ENCODE results near the gene ACAD10. TPM values are rescaled to one million over a fixed set of nuclear protein-coding genes. Genes with fewer than 3 reads are reported as not detected.

ACAD10 gene
- total and polyA plus RNA-seq, 4 donors = 16.4 to 33.4 (median 20.9) TPM

GRCh38 chr12:111685322-111685810 is 487 bp upstream of the ACAD10 start:
- 0% methylated on average over 33 of the region's 36 CpGs for WGBS (ENCODE audit: insufficient coverage)
- no peaks in the 10 kb centered on the region for H3K9me3 ChIP-seq (ENCODE audit: control insufficient read depth, insufficient read depth, low read length)
- H3K27me3 ChIP-seq (ENCODE audit: control insufficient read depth, insufficient read depth, low read length) = no peaks in the 10 kb centered on the region
- H3K27ac ChIP-seq (ENCODE audit: low read depth, low read length) = peak overlapping the region; percentile 63
- DNase-seq (ENCODE audit: low read depth in 4 of 6, low spot score in 6 of 6) = peak in 1 of 6 donors; percentile 2
- H3K36me3 ChIP-seq (ENCODE audit: control insufficient read depth, insufficient read depth, low read length) = peaks cover 26% of the 10 kb centered on the region
- peak overlapping the region; percentile 91 for H3K4me3 ChIP-seq (ENCODE audit: low read depth, low read length)
- peaks cover 13% of the 10 kb centered on the region for H3K4me1 ChIP-seq (ENCODE audit: control insufficient read depth, insufficient read depth, low read length)

DNA sequence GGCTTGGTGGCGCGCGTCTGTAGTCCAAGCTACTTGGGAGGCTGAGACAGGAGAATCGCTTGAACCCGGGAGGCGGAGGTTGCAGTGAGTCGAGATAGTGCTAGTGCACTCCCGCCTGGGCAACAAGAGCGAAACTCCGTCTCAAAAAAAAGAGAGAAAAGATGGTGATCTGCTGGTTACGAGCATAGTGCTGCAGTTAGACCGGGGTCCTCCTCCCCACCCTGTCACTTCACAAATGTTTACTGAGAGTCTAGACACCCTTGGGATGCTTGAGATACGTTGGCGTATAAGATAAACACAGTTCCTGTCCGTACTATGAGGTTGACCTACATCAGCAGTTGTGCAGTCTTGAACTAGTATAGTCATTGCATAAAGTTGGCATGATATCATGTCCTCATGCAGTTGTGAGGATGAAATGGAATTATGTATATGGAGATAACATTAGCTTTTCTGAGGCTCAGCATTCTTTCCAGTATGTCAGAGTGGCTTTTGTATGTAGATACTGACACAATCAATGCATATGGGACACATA is 787 bp downstream of the ACAD10 start:
- Histone ChIP-seq H3K27me3 (ENCODE audit: control insufficient read depth, insufficient read depth, low read length) (no peaks in the 10 kb centered on the region), H3K4me3 (ENCODE audit: low read depth, low read length) (peak overlapping the region; percentile 91), H3K36me3 (ENCODE audit: control insufficient read depth, insufficient read depth, low read length) (peaks cover 20% of the 10 kb centered on the region), H3K27ac (ENCODE audit: low read depth, low read length) (no peak overlapping the region), H3K4me1 (ENCODE audit: control insufficient read depth, insufficient read depth, low read length) (peaks cover 13% of the 10 kb centered on the region), H3K9me3 (ENCODE audit: control insufficient read depth, insufficient read depth, low read length) (no peaks in the 10 kb centered on the region)
- 43% methylated on average over 8 of the region's 15 CpGs for WGBS (ENCODE audit: insufficient coverage)
- DNase-seq (ENCODE audit: low read depth in 4 of 6, low spot score in 6 of 6) = no peak

DNA sequence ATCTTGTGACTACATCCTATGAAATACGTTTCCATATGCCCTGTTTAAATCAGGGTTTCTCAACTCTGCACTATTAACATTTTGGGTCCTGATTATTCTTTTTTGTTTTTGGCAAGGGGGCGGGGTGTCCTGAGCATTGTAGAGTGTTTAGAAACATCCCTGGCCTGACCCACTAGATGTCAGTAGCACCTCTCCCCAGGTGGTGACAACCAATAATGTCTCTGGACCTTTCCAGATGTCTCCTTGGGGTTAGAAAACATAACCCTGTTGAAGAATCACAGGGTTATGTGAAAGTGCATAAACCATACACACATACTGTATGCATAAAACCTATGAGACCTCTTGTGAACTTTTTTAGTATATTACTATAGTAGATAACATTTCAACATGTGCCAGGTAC is 1.4 kb downstream of the ACAD10 start:
- 100% methylated on average over 1 of the region's 2 CpGs for WGBS (ENCODE audit: insufficient coverage)
- DNase-seq (ENCODE audit: low read depth in 4 of 6, low spot score in 6 of 6) = no peak
- Histone ChIP-seq H3K4me1 (ENCODE audit: control insufficient read depth, insufficient read depth, low read length) (peaks cover 13% of the 10 kb centered on the region), H3K36me3 (ENCODE audit: control insufficient read depth, insufficient read depth, low read length) (peaks cover 16% of the 10 kb centered on the region), H3K4me3 (ENCODE audit: low read depth, low read length) (no peak overlapping the region), H3K27me3 (ENCODE audit: control insufficient read depth, insufficient read depth, low read length) (no peaks in the 10 kb centered on the region), H3K27ac (ENCODE audit: low read depth, low read length) (no peak overlapping the region), H3K9me3 (ENCODE audit: control insufficient read depth, insufficient read depth, low read length) (no peaks in the 10 kb centered on the region)

- H3K27ac ChIP-seq (ENCODE audit: low read depth, low read length) = no peak overlapping the region
- H3K4me1 ChIP-seq (ENCODE audit: control insufficient read depth, insufficient read depth, low read length) = peaks cover 13% of the 10 kb centered on the region
- H3K9me3 ChIP-seq (ENCODE audit: control insufficient read depth, insufficient read depth, low read length) = no peaks in the 10 kb centered on the region
- no peak for DNase-seq (ENCODE audit: low read depth in 4 of 6, low spot score in 6 of 6)
- no peaks in the 10 kb centered on the region for H3K27me3 ChIP-seq (ENCODE audit: control insufficient read depth, insufficient read depth, low read length)
- H3K36me3 ChIP-seq (ENCODE audit: control insufficient read depth, insufficient read depth, low read length) = peaks cover 17% of the 10 kb centered on the region
- no peak overlapping the region for H3K4me3 ChIP-seq (ENCODE audit: low read depth, low read length)
- 91% methylated on average over 4 of the region's 10 CpGs for WGBS (ENCODE audit: insufficient coverage)
Observed at GRCh38 chr12:111687952-111688351, 2.1 kb downstream of the ACAD10 start.

DNA sequence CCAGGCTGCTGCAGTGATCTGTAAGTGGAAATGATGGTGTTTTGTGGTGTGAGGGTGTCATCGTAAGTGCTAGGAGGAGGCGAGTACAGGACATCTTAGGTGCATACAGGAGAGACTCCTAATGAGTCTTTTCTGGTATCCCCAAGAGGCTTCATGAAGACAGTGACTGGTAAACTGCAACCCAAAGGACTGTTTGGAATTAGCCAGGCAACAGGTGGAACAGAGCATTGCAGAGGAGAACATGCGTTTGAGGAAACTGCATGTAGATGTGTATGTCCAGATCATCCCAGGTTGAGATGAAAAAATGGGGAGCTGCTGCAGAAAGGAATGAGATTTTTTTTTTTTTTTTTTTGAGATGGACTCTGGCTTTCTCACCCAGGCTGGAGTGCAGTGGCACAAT is 5.4 kb downstream of the ACAD10 start:
- DNase-seq (ENCODE audit: low read depth in 4 of 6, low spot score in 6 of 6) = no peak
- no peak overlapping the region for H3K4me3 ChIP-seq (ENCODE audit: low read depth, low read length)
- H3K4me1 ChIP-seq (ENCODE audit: control insufficient read depth, insufficient read depth, low read length) = peaks cover 4% of the 10 kb centered on the region
- H3K27ac ChIP-seq (ENCODE audit: low read depth, low read length) = no peak overlapping the region
- WGBS (ENCODE audit: insufficient coverage) = 100% methylated on average over 3 of the region's 3 CpGs
- H3K9me3 ChIP-seq (ENCODE audit: control insufficient read depth, insufficient read depth, low read length) = no peaks in the 10 kb centered on the region
- peaks cover 42% of the 10 kb centered on the region for H3K36me3 ChIP-seq (ENCODE audit: control insufficient read depth, insufficient read depth, low read length)
- no peaks in the 10 kb centered on the region for H3K27me3 ChIP-seq (ENCODE audit: control insufficient read depth, insufficient read depth, low read length)

DNA sequence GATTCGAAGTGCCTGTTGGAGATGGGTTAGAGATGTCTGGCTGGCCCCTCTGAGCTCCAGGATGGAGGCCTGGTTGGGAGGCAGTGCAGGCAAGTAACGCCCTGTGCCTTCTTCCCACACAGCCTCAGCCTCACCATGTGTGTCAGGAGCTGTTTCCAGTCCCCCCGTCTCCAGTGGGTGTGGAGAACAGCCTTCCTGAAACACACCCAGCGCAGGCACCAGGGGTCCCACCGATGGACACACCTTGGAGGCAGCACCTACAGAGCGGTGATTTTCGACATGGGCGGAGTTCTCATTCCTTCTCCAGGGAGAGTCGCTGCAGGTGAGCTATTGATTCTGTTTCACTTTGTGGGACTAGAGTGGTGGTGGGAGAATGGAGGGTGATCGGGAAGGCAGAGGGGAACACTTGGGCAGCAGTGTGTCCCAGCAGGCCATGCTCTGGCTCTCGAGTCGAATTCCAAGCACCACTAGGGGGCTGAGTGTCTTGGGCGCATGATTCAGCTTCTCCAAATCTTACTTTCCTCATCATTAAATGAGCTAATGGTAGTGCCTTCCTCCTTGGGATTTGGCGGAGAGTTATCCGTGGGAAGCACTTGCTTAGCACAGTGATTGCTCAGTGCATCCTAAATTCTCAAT is 6.8 kb downstream of the ACAD10 start:
- Histone ChIP-seq H3K27ac (ENCODE audit: low read depth, low read length) (no peak overlapping the region), H3K9me3 (ENCODE audit: control insufficient read depth, insufficient read depth, low read length) (no peaks in the 10 kb centered on the region), H3K36me3 (ENCODE audit: control insufficient read depth, insufficient read depth, low read length) (peaks cover 53% of the 10 kb centered on the region), H3K4me3 (ENCODE audit: low read depth, low read length) (no peak overlapping the region), H3K4me1 (ENCODE audit: control insufficient read depth, insufficient read depth, low read length) (no peaks in the 10 kb centered on the region), H3K27me3 (ENCODE audit: control insufficient read depth, insufficient read depth, low read length) (no peaks in the 10 kb centered on the region)
- DNase-seq (ENCODE audit: low read depth in 4 of 6, low spot score in 6 of 6) = no peak
- 85% methylated on average over 11 of the region's 15 CpGs for WGBS (ENCODE audit: insufficient coverage)

DNA sequence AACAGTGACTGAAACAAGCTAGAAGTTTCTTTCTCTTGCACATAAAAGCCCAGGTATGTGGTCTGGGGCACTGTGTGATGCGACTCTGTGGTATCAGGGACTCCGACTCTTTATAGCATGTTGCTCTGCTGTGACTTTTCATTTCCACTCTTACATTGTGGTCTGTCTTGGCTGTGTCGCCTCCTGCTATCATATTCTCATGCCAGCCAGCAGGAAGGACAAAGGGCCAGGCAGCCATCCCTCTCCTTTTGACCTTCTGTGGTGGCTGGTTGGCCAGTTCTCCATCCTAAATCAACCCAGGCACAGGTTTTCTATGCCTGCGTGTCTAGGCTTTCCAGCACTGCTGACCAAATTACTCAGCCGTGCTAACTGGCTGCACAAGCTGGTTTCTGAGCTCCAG is 8.0 kb downstream of the ACAD10 start:
- Histone ChIP-seq H3K4me3 (ENCODE audit: low read depth, low read length) (no peak overlapping the region), H3K36me3 (ENCODE audit: control insufficient read depth, insufficient read depth, low read length) (peaks cover 54% of the 10 kb centered on the region), H3K9me3 (ENCODE audit: control insufficient read depth, insufficient read depth, low read length) (no peaks in the 10 kb centered on the region), H3K27me3 (ENCODE audit: control insufficient read depth, insufficient read depth, low read length) (no peaks in the 10 kb centered on the region), H3K4me1 (ENCODE audit: control insufficient read depth, insufficient read depth, low read length) (no peaks in the 10 kb centered on the region), H3K27ac (ENCODE audit: low read depth, low read length) (no peak overlapping the region)
- WGBS (ENCODE audit: insufficient coverage) = 100% methylated on average over 4 of the region's 5 CpGs
- no peak for DNase-seq (ENCODE audit: low read depth in 4 of 6, low spot score in 6 of 6)

- Histone ChIP-seq H3K9me3 (ENCODE audit: control insufficient read depth, insufficient read depth, low read length) (no peaks in the 10 kb centered on the region), H3K4me3 (ENCODE audit: low read depth, low read length) (no peak overlapping the region), H3K36me3 (ENCODE audit: control insufficient read depth, insufficient read depth, low read length) (peaks cover 54% of the 10 kb centered on the region), H3K4me1 (ENCODE audit: control insufficient read depth, insufficient read depth, low read length) (no peaks in the 10 kb centered on the region), H3K27me3 (ENCODE audit: control insufficient read depth, insufficient read depth, low read length) (no peaks in the 10 kb centered on the region), H3K27ac (ENCODE audit: low read depth, low read length) (no peak overlapping the region)
- no peak for DNase-seq (ENCODE audit: low read depth in 4 of 6, low spot score in 6 of 6)
- WGBS (ENCODE audit: insufficient coverage) = no CpG with 5 or more reads among the region's 2 CpGs
Observed at GRCh38 chr12:111699962-111700361, 14.1 kb downstream of the ACAD10 start.

GRCh38 chr12:111705672-111706071 is 19.8 kb downstream of the ACAD10 start:
- H3K4me1 ChIP-seq (ENCODE audit: control insufficient read depth, insufficient read depth, low read length) = no peaks in the 10 kb centered on the region
- H3K36me3 ChIP-seq (ENCODE audit: control insufficient read depth, insufficient read depth, low read length) = peaks cover 42% of the 10 kb centered on the region
- WGBS (ENCODE audit: insufficient coverage) = 91% methylated on average over 3 of the region's 5 CpGs
- peak in 1 of 6 donors; percentile 2 for DNase-seq (ENCODE audit: low read depth in 4 of 6, low spot score in 6 of 6)
- no peak overlapping the region for H3K4me3 ChIP-seq (ENCODE audit: low read depth, low read length)
- no peak overlapping the region for H3K27ac ChIP-seq (ENCODE audit: low read depth, low read length)
- no peaks in the 10 kb centered on the region for H3K9me3 ChIP-seq (ENCODE audit: control insufficient read depth, insufficient read depth, low read length)
- H3K27me3 ChIP-seq (ENCODE audit: control insufficient read depth, insufficient read depth, low read length) = no peaks in the 10 kb centered on the region

DNA sequence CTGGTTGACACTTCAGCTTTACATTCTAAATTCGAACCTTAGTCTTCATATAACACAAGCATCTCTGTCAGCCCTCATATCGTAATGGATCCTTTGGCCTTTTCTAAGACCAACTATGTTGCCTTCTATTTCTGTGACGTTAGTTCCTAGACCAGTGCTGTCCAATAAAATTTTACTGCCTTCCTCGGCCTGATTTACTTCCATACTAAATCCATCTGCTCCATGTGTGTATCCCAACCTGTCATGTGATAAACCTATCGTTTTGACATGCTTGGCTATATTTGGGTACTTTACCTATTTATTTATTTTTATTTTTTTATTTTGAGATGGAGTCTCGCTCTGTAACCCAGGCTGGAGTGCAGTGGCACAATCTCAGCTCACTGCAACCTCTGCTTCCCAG is 20.3 kb downstream of the ACAD10 start:
- Histone ChIP-seq H3K4me3 (ENCODE audit: low read depth, low read length) (no peak overlapping the region), H3K27me3 (ENCODE audit: control insufficient read depth, insufficient read depth, low read length) (no peaks in the 10 kb centered on the region), H3K36me3 (ENCODE audit: control insufficient read depth, insufficient read depth, low read length) (peaks cover 41% of the 10 kb centered on the region), H3K4me1 (ENCODE audit: control insufficient read depth, insufficient read depth, low read length) (no peaks in the 10 kb centered on the region), H3K9me3 (ENCODE audit: control insufficient read depth, insufficient read depth, low read length) (no peaks in the 10 kb centered on the region), H3K27ac (ENCODE audit: low read depth, low read length) (no peak overlapping the region)
- WGBS (ENCODE audit: insufficient coverage) = 93% methylated on average over 4 of the region's 6 CpGs
- no peak for DNase-seq (ENCODE audit: low read depth in 4 of 6, low spot score in 6 of 6)
